A549 (cell line): ENCODE measurements around the gene RARA. TPM values are rescaled to one million over a fixed set of nuclear protein-coding genes. Genes with fewer than 3 reads are reported as not detected.

Experiments used
- ATAC-seq, 2 experiments: fragments of 200-7000 bp in 1 of 2; fragments of >200 bp in 1 of 2; cut with Nextera tagmentation in 1 of 2; cut with Tn5 transposase in 1 of 2; 3 replicates each; pipeline versions ENCODE4 v1.8.0 to v1.9.1; 2018 to 2020; ENCODE audit warnings: mild to moderate bottlenecking in 1 of 2, moderate library complexity in 1 of 2
- CTCF ChIA-PET: fragments of 300-600 bp; sonication (Branson Sonifier 250); formaldehyde crosslinking; extraction: SDS; loops from one replicate; lab custom pipeline; 2021; ENCODE audit warnings: antibody characterized with exemption, inconsistent platforms; lab: Yijun Ruan, JAX
- POLR2A ChIA-PET: fragments of 350-600 bp; formaldehyde crosslinking; extraction: SDS; loops from one replicate; lab custom pipeline; 2021; ENCODE audit warnings: antibody characterized with exemption, inconsistent platforms; lab: Yijun Ruan, JAX
- DNase-seq, 2 experiments: peaks; one replicate each; pipeline versions ENCODE4 v3.0.0 to v3.0.0-alpha.2; 2011 to 2016; ENCODE audit warnings: low read depth in 1 of 2, low spot score in 1 of 2
- FAIRE-seq: peaks from 2 replicates; lab custom pipeline; 2011; peaks lifted over from hg19 to GRCh38; lab: Jason Lieb, UNC
- H3K27ac ChIP-seq, 2 experiments: fragments of >200 bp; sonication (Bioruptor Twin); formaldehyde crosslinking; 3 replicates each; pipeline ENCODE4 v1.5.1; 2016 to 2017
- H3K4me1 ChIP-seq: fragments of >200 bp; sonication (Bioruptor Twin); formaldehyde crosslinking; 3 replicates; pipeline ENCODE4 v1.6.1; 2016
- H3K4me2 ChIP-seq: fragments of >200 bp; sonication (Bioruptor Twin); formaldehyde crosslinking; 3 replicates; pipeline ENCODE4 v1.6.1; 2016
- H3K4me3 ChIP-seq: fragments of >200 bp; sonication (Bioruptor Twin); formaldehyde crosslinking; 3 replicates; pipeline ENCODE4 v1.5.1; 2016
- H3K9me3 ChIP-seq: fragments of >200 bp; sonication (Bioruptor Twin); formaldehyde crosslinking; 3 replicates; pipeline ENCODE4 v1.6.1; 2016
- BHLHE40 ChIP-seq: IDR thresholded peaks from 2 replicates; pipeline ENCODE4 v1.6.1; 2012; ENCODE audit warnings: low read depth, low read length, inconsistent platforms
- CTCF ChIP-seq: fragments of >200 bp; sonication (Bioruptor Twin); formaldehyde crosslinking; IDR thresholded peaks from 3 replicates; pipeline ENCODE4 v1.5.1; 2016
- EHF ChIP-seq: fragments of 250-450 bp; sonication (Bioruptor Pico); IDR thresholded peaks from 2 replicates; pipeline ENCODE4 v1.5.0; 2020; ENCODE audit warnings: mild to moderate bottlenecking
- ELK1 ChIP-seq: fragments of 150-350 bp; IDR thresholded peaks from 2 replicates; pipeline ENCODE4 v1.6.1; 2014; ENCODE audit warnings: low read depth, mild to moderate bottlenecking, low read length
- ESRRA ChIP-seq: fragments of 150-350 bp; IDR thresholded peaks from 2 replicates; pipeline ENCODE4 v1.6.1; 2014; ENCODE audit warnings: mild to moderate bottlenecking, low read length, borderline replicate concordance
- FOXS1 ChIP-seq: fragments of 250-450 bp; sonication (Bioruptor Pico); IDR thresholded peaks from 2 replicates; pipeline ENCODE4 v1.5.0; 2020; ENCODE audit warnings: mild to moderate bottlenecking, moderate library complexity
- GATA3 ChIP-seq: IDR thresholded peaks from 2 replicates; pipeline ENCODE4 v1.6.1; 2012; ENCODE audit warnings: borderline replicate concordance
- HES2 ChIP-seq: fragments of >200 bp; sonication (Bioruptor Twin); formaldehyde crosslinking; IDR thresholded peaks from 2 replicates; pipeline ENCODE4 v1.6.1; 2016
- HOXA7 ChIP-seq: fragments of 250-450 bp; sonication (Bioruptor Pico); IDR thresholded peaks from 2 replicates; pipeline ENCODE4 v1.5.0; 2020; ENCODE audit warnings: mild to moderate bottlenecking, moderate library complexity
- JUN ChIP-seq, 2 experiments: fragments of >200 bp; sonication (Bioruptor Twin); formaldehyde crosslinking; IDR thresholded peaks; 2 replicates in 1 of 2; 3 replicates in 1 of 2; pipeline ENCODE4 v1.6.1; 2016 to 2017
- JUNB ChIP-seq: fragments of >200 bp; sonication (Bioruptor Twin); formaldehyde crosslinking; IDR thresholded peaks from 2 replicates; pipeline ENCODE4 v1.6.1; 2016
- KDM1A ChIP-seq: fragments of 200-600 bp; sonication (generic); IDR thresholded peaks from 2 replicates; pipeline ENCODE4 v1.6.1; 2016; ENCODE audit warnings: low read depth, mild to moderate bottlenecking
- KDM5A ChIP-seq: fragments of 200-600 bp; sonication (generic); IDR thresholded peaks from 2 replicates; pipeline ENCODE4 v1.6.1; 2016; ENCODE audit warnings: antibody characterized with exemption, mild to moderate bottlenecking
- MYC ChIP-seq: IDR thresholded peaks from 2 replicates; pipeline ENCODE4 v1.6.1; 2012; ENCODE audit warnings: mild to moderate bottlenecking, inconsistent platforms, low read length, improper control_type of control experiment, borderline replicate concordance
- NFE2L2 ChIP-seq: fragments of 150-350 bp; conservative IDR thresholded peaks from 2 replicates; pipeline ENCODE4 v1.6.1; 2014; ENCODE audit warnings: low read length
- NPAS2 ChIP-seq: fragments of 250-450 bp; sonication (Bioruptor Pico); IDR thresholded peaks from 2 replicates; pipeline ENCODE4 v1.8.0; 2022; ENCODE audit warnings: mild to moderate bottlenecking, moderate library complexity, borderline replicate concordance
- PBX3 ChIP-seq: IDR thresholded peaks from 2 replicates; pipeline ENCODE4 v1.6.1; 2012
- RARB ChIP-seq: fragments of 250-450 bp; sonication (Bioruptor Pico); IDR thresholded peaks from 2 replicates; pipeline ENCODE4 v1.8.0; 2021; ENCODE audit warnings: mild to moderate bottlenecking, moderate library complexity
- RCOR1 ChIP-seq: fragments of 150-350 bp; IDR thresholded peaks from 2 replicates; pipeline ENCODE4 v1.6.1; 2014; ENCODE audit warnings: antibody characterized with exemption, low read length, low read depth
- REST ChIP-seq: fragments of 200-600 bp; sonication (generic); IDR thresholded peaks from 2 replicates; pipeline ENCODE4 v1.6.1; 2016; ENCODE audit warnings: antibody characterized with exemption, mild to moderate bottlenecking, moderate library complexity
- RFX5 ChIP-seq: fragments of 450-650 bp; IDR thresholded peaks from 2 replicates; pipeline ENCODE4 v1.7.1; 2014; ENCODE audit warnings: antibody characterized with exemption, mild to moderate bottlenecking, moderate library complexity
- USF2 ChIP-seq: fragments of 450-650 bp; IDR thresholded peaks from 2 replicates; pipeline ENCODE4 v1.6.1; 2014; ENCODE audit warnings: antibody characterized with exemption
- WGBS: methylation state at CpG from one replicate; pipeline ENCODE4 v1.1.6; 2017; ENCODE audit errors: missing lambda C conversion rate; 5-methylcytosine and 5-hydroxymethylcytosine counted together
- polyA plus RNA-seq, 4 experiments: library from polyadenylated mRNA; depleted of rRNA in 3 of 4; stranded (reverse); fragments of >200 nt; fragmentation: RNase III in 1 of 4; extraction: RNeasy Plus Mini Kit Qiagen cat#74134 plus additional on column Dnase treatment in 1 of 4; gene quantifications; 2 replicates in 3 of 4; 3 replicates in 1 of 4; pipeline ENCODE4 v1.2.3, GENCODE V29; 2011 to 2017

Gene RARA
- polyA plus RNA-seq, 2 of the 4 experiments (the other 2 are of a cell fraction): 8.6 to 17.2 TPM

- TF ChIP-seq PBX3: 0 out of 2 replicates have a peak, but pooled peaks have one; percentile 32
- 0 out of 2 replicates have a peak, but pooled peaks have one; percentile 26 for TF ChIP-seq MYC
- 0 out of 2 replicates have a peak, but pooled peaks have one; percentile 48 for TF ChIP-seq KDM5A
- peak; percentile 92 for TF ChIP-seq USF2
- TF ChIP-seq EHF (CRISPR knock-in tag): no peak
- no peak for TF ChIP-seq FOXS1 (CRISPR knock-in tag)
- no peak for TF ChIP-seq CTCF
- peak; percentile 7; the same call in 1 of the 2 replicates for TF ChIP-seq REST
These were observed 9.2 kb downstream of the RARA start (continued) for GRCh38 chr17:40317880-40318829.

- POLR2A ChIA-PET: no interaction called here
- DNase-seq: no peak
- Histone ChIP-seq H3K4me3 (peak overlapping the region; percentile 81), H3K27ac (peak overlapping the region; percentile 95 to 97), H3K9me3 (no peaks in the 10 kb centered on the region)
- FAIRE-seq: no peak
- no peak for TF ChIP-seq HES2
- no peak for TF ChIP-seq JUNB
- no peak for TF ChIP-seq KDM1A
- TF ChIP-seq HOXA7 (CRISPR knock-in tag): no peak
- no peak for TF ChIP-seq RFX5
- no peak for TF ChIP-seq ELK1
- TF ChIP-seq ESRRA: no peak
- no peak for TF ChIP-seq RCOR1
- no peak for TF ChIP-seq NFE2L2
- no peak for TF ChIP-seq NPAS2 (CRISPR knock-in tag)
- no peak for TF ChIP-seq KDM5A
- TF ChIP-seq BHLHE40: no peak
- TF ChIP-seq JUN (IDR thresholded peaks at IDR 0.05): no peak; a peak in 1 of 5 replicates
- TF ChIP-seq GATA3: no peak
- TF ChIP-seq RARB: no peak
- TF ChIP-seq, all 56 proteins: peak for 0
- WGBS: 9% methylated on average over 13 of the region's 13 CpGs
- ATAC-seq: no peak
- Histone ChIP-seq H3K4me2 (peak overlapping the region; percentile 99), H3K4me1 (peaks cover 86% of the 10 kb centered on the region)
- CTCF ChIA-PET: interaction anchor here (0.7 to 50.4 kb wide), 7 partner anchors 9 to 241 kb away, joined by 3 to 2395 read pairs (median 7); partner anchors contain the start of genes CDC6, GJD3 and RARA
These were observed 9.9 kb downstream of the RARA start for GRCh38 chr17:40318830-40319391.
